Mesenteric fat pad (tissue), 1 donor: Measurements from ENCODE around the gene UBE2H. TPM values are rescaled to one million over a fixed set of nuclear protein-coding genes. Genes with fewer than 3 reads are reported as not detected.
"Not testable (repeated sequence)": the region's sequence is repeated elsewhere in the genome, so short reads cannot be mapped to it uniquely, and the experiment has no call there.

Experiments
- DNase-seq: peaks from one replicate; pipeline ENCODE4 v3.0.0-alpha.2; 2020; ENCODE audit warnings: low spot score
- total RNA-seq: library from RNA; stranded (reverse); fragmentation: NEBNext Ultra II Directional; extraction: Animal tissue kit (Norgen Biotek cat#: 25700); gene quantifications from one replicate; pipeline ENCODE4 v1.2.1, GENCODE V29; 2021
- donor health status: DM: yes; HTN: yes; CAD: no.

UBE2H gene
- total RNA-seq, 1 donor from 2014 or later = 117 TPM

GRCh38 chr7:129845178-129845971, 107.4 kb downstream of the UBE2H start:
- no peak for DNase-seq

- no peak for DNase-seq
These were observed 108.6 kb downstream of the UBE2H start for GRCh38 chr7:129843978-129844840.

- no peak for DNase-seq
These were observed 109.3 kb downstream of the UBE2H start for GRCh38 chr7:129843365-129843898.

- no peak for DNase-seq
These were observed 111.3 kb downstream of the UBE2H start for GRCh38 chr7:129841465-129841864.

GRCh38 chr7:129840757-129841156, 112.0 kb downstream of the UBE2H start:
- no peak for DNase-seq

- DNase-seq = peak; percentile 55
These were observed 115.8 kb downstream of the UBE2H start for GRCh38 chr7:129836983-129837382.

- DNase-seq = no peak
These were observed 117.2 kb downstream of the UBE2H start for GRCh38 chr7:129835569-129835968.

GRCh38 chr7:129833353-129833752, 119.4 kb downstream of the UBE2H start:
- DNase-seq = not testable (repeated sequence)

GRCh38 chr7:129832701-129833227, 120.0 kb downstream of the UBE2H start:
- no peak for DNase-seq

- peak; percentile 9 for DNase-seq
These were observed 120.5 kb downstream of the UBE2H start for GRCh38 chr7:129832282-129832681.

GRCh38 chr7:129831424-129832058, 121.2 kb downstream of the UBE2H start:
- peak; percentile 18 for DNase-seq

GRCh38 chr7:129830949-129831348, 121.8 kb downstream of the UBE2H start:
- DNase-seq = peak; percentile 69

GRCh38 chr7:129829737-129830631, 122.8 kb downstream of the UBE2H start:
- peak; percentile 79 for DNase-seq

- DNase-seq = peak; percentile 43
These were observed 123.6 kb downstream of the UBE2H start for GRCh38 chr7:129828989-129829736.

- peak; percentile 71 for DNase-seq
These were observed 124.5 kb downstream of the UBE2H start for GRCh38 chr7:129828078-129828762.

- DNase-seq = peak; percentile 64
These were observed 125.2 kb downstream of the UBE2H start for GRCh38 chr7:129827467-129827990.

- peak; percentile 47 for DNase-seq
These were observed 125.9 kb downstream of the UBE2H start for GRCh38 chr7:129826895-129827294.

- DNase-seq = peak; percentile 97
These were observed 127.4 kb downstream of the UBE2H start for GRCh38 chr7:129825209-129825970.
